Kidney (tissue), 14 donors: ENCODE measurements around the gene RASGRF1. TPM values are rescaled to one million over a fixed set of nuclear protein-coding genes. Genes with fewer than 3 reads are reported as not detected.

Experiments
- DNase-seq, 5 donors: peaks; one replicate each; pipeline ENCODE4 v3.0.0-alpha.2; 2013 to 2020
- FAIRE-seq: peaks from 2 replicates; lab custom pipeline; 2012; peaks lifted over from hg19 to GRCh38; lab: Jason Lieb, UNC
- H3K27ac ChIP-seq, 2 donors: one replicate each; pipeline ENCODE4 v1.7.0; 2013; ENCODE audit warnings: low read depth in 2 of 2, low read length in 2 of 2, inconsistent platforms in 1 of 2
- H3K27me3 ChIP-seq: one replicate; pipeline ENCODE4 v1.7.1; 2013; ENCODE audit warnings: low read length, inconsistent platforms; ENCODE audit not compliant: control insufficient read depth, insufficient read depth
- H3K36me3 ChIP-seq, 3 donors: one replicate each; pipeline versions ENCODE4 v1.7.0 to v1.7.1; 2013; ENCODE audit warnings: low read length in 3 of 3, control low read depth in 1 of 3, inconsistent platforms in 1 of 3; ENCODE audit not compliant: insufficient read depth in 3 of 3, control insufficient read depth in 2 of 3
- H3K4me1 ChIP-seq, 3 donors: one replicate each; pipeline versions ENCODE4 v1.7.0 to v1.7.1; 2013; ENCODE audit warnings: low read length in 3 of 3, inconsistent platforms in 1 of 3, low read depth in 1 of 3; ENCODE audit not compliant: control insufficient read depth in 2 of 3, insufficient read depth in 2 of 3
- H3K4me3 ChIP-seq, 3 donors: one replicate each; pipeline versions ENCODE4 v1.7.0 to v1.8.1; 2013; ENCODE audit warnings: low read length in 3 of 3, control low read depth in 1 of 3, inconsistent platforms in 1 of 3
- H3K9ac ChIP-seq, 3 donors: one replicate each; pipeline versions ENCODE4 v1.7.0 to v1.7.1; 2013; ENCODE audit warnings: low read length in 3 of 3, control low read depth in 1 of 3, inconsistent platforms in 1 of 3
- H3K9me3 ChIP-seq, 3 donors: one replicate each; pipeline versions ENCODE4 v1.7.0 to v1.7.1; 2013; ENCODE audit warnings: low read length in 3 of 3, control low read depth in 1 of 3, inconsistent platforms in 1 of 3; ENCODE audit not compliant: control insufficient read depth in 2 of 3, insufficient read depth in 1 of 3
- intact Hi-C: fragments of 100-400 bp; cut with DNase I; formaldehyde crosslinking; loops from one replicate; pipeline ENCODE4 v1.11.1; 2022
- polyA plus RNA-seq: library from polyadenylated mRNA; stranded (reverse); fragments of 350-450 nt; fragmentation: Illumina TruSeq; extraction: RNeasy Lipid Tissue Mini Kit (QIAGEN cat#74804); gene quantifications from one replicate; pipeline ENCODE4 v1.2.3, GENCODE V29; 2014; ENCODE audit warnings: low read depth, low replicate concordance; ENCODE audit not compliant: insufficient read depth
- total RNA-seq: library from RNA; stranded (reverse); fragmentation: NEBNext Ultra II Directional; extraction: Animal tissue kit (Norgen Biotek cat#: 25700); gene quantifications from one replicate; pipeline ENCODE4 v1.2.1, GENCODE V29; 2021
- TF ChIP-seq, protein P1 (sequence below): IDR thresholded peaks from 3 replicates; pipeline ENCODE4 v1.5.1; 2012; ENCODE audit warnings: mild to moderate bottlenecking, moderate library complexity, borderline replicate concordance; ENCODE audit not compliant: insufficient read depth; ENCODE audit errors: extremely low read depth
- donor health status: control.
- donor health status: control.
- donor health status: control.
- donor health status: control.
- donor health status: control.
- donor health status: DM: yes; HTN: yes; CAD: no.
- donor health status: Normal renal cell carcinoma (clear cell type).

RASGRF1 gene
- total and polyA plus RNA-seq, 2 donors from 2014 or later: 0.98 to 4.2 TPM

DNA sequence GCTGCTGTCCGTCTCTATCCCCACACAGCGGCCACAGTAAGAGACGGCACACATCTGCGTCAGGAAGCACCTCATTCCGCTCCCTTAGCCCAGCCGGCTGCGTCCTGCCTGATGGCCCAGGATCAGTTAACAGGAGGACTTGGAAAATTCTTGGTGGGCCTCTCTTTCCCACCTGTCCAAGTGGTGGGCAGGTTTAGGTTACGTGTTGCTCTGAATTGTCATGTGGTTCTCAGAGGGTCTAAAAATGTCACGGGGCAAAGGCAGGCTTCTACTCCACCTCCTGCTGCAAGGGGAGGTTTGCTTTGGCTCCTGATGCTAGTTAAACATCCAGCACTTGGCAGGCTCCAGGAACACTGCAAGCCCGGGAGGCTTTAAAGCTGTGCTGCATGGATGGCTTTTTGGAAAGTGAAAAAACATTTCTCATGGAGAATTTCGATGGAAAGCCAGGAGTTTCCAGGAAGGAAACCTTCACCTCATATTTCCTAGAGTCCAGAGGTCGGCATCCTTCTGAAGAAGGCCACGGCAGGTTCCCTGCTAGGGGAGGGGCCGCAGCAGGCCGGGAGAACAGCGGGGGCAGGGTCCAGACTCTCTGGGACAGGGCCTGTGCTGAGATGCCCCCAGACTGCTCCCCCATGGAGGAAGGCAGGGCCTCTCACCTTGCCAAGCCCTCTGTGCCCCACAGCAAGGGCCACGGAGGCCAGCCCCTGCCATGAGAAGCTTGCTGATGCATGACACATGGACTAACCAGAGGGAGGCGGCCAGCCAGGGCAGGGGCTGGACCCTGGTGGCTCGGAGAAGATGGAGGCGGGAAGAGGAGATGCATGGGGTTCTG, 156.5 kb downstream of the RASGRF1 start:
- Histone ChIP-seq H3K27me3 (no peaks in the 10 kb centered on the region), H3K36me3 (peaks cover 0 to 51% (median 14%) of the 10 kb centered on the region in 3 donors), H3K27ac (peak overlapping the region; percentile 93 to 94), H3K9ac (peak overlapping the region in 1 of 3 donors; percentile 75), H3K4me1 (peaks cover 0 to 42% (median 26%) of the 10 kb centered on the region in 3 donors), H3K9me3 (no peaks in the 10 kb centered on the region), H3K4me3 (no peak overlapping the region)
- TF ChIP-seq, protein P1, sequence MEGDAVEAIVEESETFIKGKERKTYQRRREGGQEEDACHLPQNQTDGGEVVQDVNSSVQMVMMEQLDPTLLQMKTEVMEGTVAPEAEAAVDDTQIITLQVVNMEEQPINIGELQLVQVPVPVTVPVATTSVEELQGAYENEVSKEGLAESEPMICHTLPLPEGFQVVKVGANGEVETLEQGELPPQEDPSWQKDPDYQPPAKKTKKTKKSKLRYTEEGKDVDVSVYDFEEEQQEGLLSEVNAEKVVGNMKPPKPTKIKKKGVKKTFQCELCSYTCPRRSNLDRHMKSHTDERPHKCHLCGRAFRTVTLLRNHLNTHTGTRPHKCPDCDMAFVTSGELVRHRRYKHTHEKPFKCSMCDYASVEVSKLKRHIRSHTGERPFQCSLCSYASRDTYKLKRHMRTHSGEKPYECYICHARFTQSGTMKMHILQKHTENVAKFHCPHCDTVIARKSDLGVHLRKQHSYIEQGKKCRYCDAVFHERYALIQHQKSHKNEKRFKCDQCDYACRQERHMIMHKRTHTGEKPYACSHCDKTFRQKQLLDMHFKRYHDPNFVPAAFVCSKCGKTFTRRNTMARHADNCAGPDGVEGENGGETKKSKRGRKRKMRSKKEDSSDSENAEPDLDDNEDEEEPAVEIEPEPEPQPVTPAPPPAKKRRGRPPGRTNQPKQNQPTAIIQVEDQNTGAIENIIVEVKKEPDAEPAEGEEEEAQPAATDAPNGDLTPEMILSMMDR: no peak
- DNase-seq: peak in 4 of 5 donors; percentile 47 to 85 (median 73)
- FAIRE-seq: no peak
- intact Hi-C loops: no loop called here

DNA sequence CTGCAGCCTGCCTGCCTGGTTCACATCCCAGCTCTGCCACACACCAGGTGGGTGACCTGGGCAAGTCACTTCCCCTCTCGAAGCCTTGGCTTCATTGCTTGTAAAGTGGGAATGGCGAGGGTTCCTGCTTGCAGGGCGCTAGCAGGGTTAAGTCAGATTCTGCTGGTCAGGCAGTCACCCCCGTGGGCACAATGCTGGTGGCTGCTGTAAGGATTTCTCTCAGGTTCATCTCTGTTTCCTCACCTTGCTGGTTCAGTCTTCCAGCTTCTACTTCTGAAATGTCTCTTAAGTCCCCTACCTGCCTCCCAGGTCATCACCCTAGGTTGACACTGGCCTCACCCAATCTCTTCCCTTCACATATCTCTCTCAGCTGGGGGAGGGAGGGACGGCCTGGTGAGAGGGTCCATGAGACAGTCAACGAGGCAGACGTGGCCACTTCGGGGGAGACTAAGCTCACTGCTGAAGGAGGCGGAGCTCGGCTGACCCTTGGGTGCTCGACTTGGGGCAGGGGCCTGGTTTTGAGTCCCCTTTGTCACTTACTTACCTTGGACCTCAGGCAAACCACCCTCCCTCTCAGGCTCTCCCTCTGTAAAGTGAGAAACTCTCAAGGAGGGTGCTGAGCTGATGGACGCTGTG, 157.3 kb downstream of the RASGRF1 start:
- Histone ChIP-seq H3K36me3 (peaks cover 0 to 51% (median 14%) of the 10 kb centered on the region in 3 donors), H3K9me3 (no peaks in the 10 kb centered on the region), H3K27me3 (no peaks in the 10 kb centered on the region), H3K4me3 (no peak overlapping the region), H3K27ac (peak overlapping the region; percentile 93 to 94), H3K4me1 (peaks cover 0 to 42% (median 26%) of the 10 kb centered on the region in 3 donors), H3K9ac (peak overlapping the region in 1 of 3 donors; percentile 75)
- peak in 1 of 5 donors; percentile 73 for DNase-seq
- intact Hi-C loops: no loop called here
- TF ChIP-seq, protein P1: no peak
- FAIRE-seq: no peak

DNA sequence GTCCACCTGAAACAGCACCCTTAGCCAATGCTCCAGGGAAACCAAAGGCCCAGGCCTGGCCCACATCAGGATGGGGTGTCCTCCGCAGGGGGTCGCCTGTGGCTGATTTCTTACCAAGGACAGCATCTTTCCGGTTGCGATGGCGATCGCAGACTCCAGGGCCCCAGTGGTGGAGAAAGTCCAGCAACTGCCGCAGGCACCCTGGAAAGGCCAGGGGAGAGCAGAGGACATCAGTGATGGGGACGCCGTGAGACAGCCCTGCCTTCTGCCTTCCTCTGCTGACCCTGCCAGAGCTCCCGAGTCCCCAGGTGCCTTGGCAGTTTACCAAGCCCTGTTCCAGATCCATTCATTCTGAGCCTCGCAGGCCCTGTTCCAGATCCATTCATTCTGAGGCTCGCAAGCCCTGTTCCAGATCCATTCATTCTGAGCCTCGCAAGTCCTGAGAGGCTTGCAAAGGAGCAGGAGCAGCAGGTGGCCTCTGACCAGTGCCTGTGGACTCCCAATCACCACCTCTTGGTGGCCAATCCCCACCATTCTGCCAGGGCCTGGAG, 158.2 kb downstream of the RASGRF1 start:
- H3K27me3 ChIP-seq: no peaks in the 10 kb centered on the region
- no peak for FAIRE-seq
- H3K36me3 ChIP-seq: peaks cover 0 to 55% (median 16%) of the 10 kb centered on the region in 3 donors
- DNase-seq: peak in 1 of 5 donors; percentile 57
- H3K9me3 ChIP-seq: no peaks in the 10 kb centered on the region
- intact Hi-C loops: no loop called here
- peak overlapping the region in 2 of 3 donors; percentile 27 to 29 for H3K9ac ChIP-seq
- H3K27ac ChIP-seq: peak overlapping the region; percentile 93 to 94
- H3K4me3 ChIP-seq: no peak overlapping the region
- peaks cover 0 to 42% (median 26%) of the 10 kb centered on the region in 3 donors for H3K4me1 ChIP-seq
- TF ChIP-seq, protein P1: no peak
